ENCODE data around the gene MBNL3. TPM values are rescaled to one million over a fixed set of nuclear protein-coding genes. Genes with fewer than 3 reads are reported as not detected.

MBNL3 gene
- total and polyA plus RNA-seq, 11 donors: 0.71 to 21.9 (median 9.3) TPM

GRCh38 chrX:132532097-132532496 is 43.3 kb upstream of the MBNL3 start:
- intact Hi-C loops (cut with DNase I): no loop called here
- ATAC-seq: no peak
- Histone ChIP-seq H3K27me3 (peaks cover 0 to 26% (median 0%) of the 10 kb centered on the region in 9 donors), H3K4me3 (no peak overlapping the region), H3K4me1 (no peaks in the 10 kb centered on the region), H3K36me3 (no peaks in the 10 kb centered on the region), H3K27ac (no peak overlapping the region), H3K9me3 (no peaks in the 10 kb centered on the region)
- no peak for DNase-seq
- 69 to 100% (median 84%) methylated on average over 1 of the region's 1 CpG for WGBS, 4 donors
- TF ChIP-seq CTCF (IDR thresholded peaks at IDR 0.05): no peak
- no peak for TF ChIP-seq POLR2A (IDR thresholded peaks at IDR 0.05)

GRCh38 chrX:132520792-132521191 is 32.0 kb upstream of the MBNL3 start:
- intact Hi-C loops (cut with DNase I): no loop called here
- no peak for DNase-seq
- Histone ChIP-seq H3K27ac (no peak overlapping the region), H3K9me3 (no peaks in the 10 kb centered on the region), H3K27me3 (peaks cover 0 to 41% (median 0%) of the 10 kb centered on the region in 9 donors), H3K36me3 (no peaks in the 10 kb centered on the region), H3K4me1 (no peaks in the 10 kb centered on the region), H3K4me3 (no peak overlapping the region)
- TF ChIP-seq CTCF (IDR thresholded peaks at IDR 0.05) (no peak), POLR2A (IDR thresholded peaks at IDR 0.05) (no peak)
- no peak for ATAC-seq
- WGBS, 4 donors: 32 to 77% (median 51%) methylated on average over 1 of the region's 1 CpG

- no peak for ATAC-seq
- Histone ChIP-seq H3K4me1 (no peaks in the 10 kb centered on the region), H3K4me3 (no peak overlapping the region), H3K27me3 (peaks cover 0 to 41% (median 0%) of the 10 kb centered on the region in 9 donors), H3K9me3 (no peaks in the 10 kb centered on the region), H3K27ac (no peak overlapping the region), H3K36me3 (no peaks in the 10 kb centered on the region)
- TF ChIP-seq POLR2A (IDR thresholded peaks at IDR 0.05) (no peak), CTCF (IDR thresholded peaks at IDR 0.05) (no peak)
- intact Hi-C loops (cut with DNase I): no loop called here
- DNase-seq: no peak
- 61 to 93% (median 80%) methylated on average over 3 of the region's 3 CpGs for WGBS, 4 donors
These were observed 31.4 kb upstream of the MBNL3 start for GRCh38 chrX:132520213-132520612.

GRCh38 chrX:132518401-132518800 is 29.6 kb upstream of the MBNL3 start:
- 48 to 66% (median 57%) methylated on average over 1 of the region's 1 CpG for WGBS, 4 donors
- peaks cover 0 to 44% (median 0%) of the 10 kb centered on the region in 9 donors for H3K27me3 ChIP-seq
- DNase-seq: no peak
- no peak overlapping the region for H3K27ac ChIP-seq
- no peaks in the 10 kb centered on the region for H3K4me1 ChIP-seq
- intact Hi-C loops (cut with DNase I): no loop called here
- H3K4me3 ChIP-seq: no peak overlapping the region
- H3K36me3 ChIP-seq: no peaks in the 10 kb centered on the region
- TF ChIP-seq CTCF (IDR thresholded peaks at IDR 0.05) (no peak), POLR2A (IDR thresholded peaks at IDR 0.05) (no peak)
- ATAC-seq: no peak
- no peaks in the 10 kb centered on the region for H3K9me3 ChIP-seq

All from heart left ventricle (tissue), 16 donors.